Smooth muscle cell of the brain vasculature (primary cell): ENCODE measurements around the gene PAN3.
"Not testable (repeated sequence)": the region's sequence is repeated elsewhere in the genome, so short reads cannot be mapped to it uniquely, and the experiment has no call there.

Experiments
- DNase-seq: peaks from one replicate; pipeline ENCODE4 v3.0.0-alpha.2; 2012; ENCODE audit warnings: low read depth, low spot score

PAN3 gene

DNA sequence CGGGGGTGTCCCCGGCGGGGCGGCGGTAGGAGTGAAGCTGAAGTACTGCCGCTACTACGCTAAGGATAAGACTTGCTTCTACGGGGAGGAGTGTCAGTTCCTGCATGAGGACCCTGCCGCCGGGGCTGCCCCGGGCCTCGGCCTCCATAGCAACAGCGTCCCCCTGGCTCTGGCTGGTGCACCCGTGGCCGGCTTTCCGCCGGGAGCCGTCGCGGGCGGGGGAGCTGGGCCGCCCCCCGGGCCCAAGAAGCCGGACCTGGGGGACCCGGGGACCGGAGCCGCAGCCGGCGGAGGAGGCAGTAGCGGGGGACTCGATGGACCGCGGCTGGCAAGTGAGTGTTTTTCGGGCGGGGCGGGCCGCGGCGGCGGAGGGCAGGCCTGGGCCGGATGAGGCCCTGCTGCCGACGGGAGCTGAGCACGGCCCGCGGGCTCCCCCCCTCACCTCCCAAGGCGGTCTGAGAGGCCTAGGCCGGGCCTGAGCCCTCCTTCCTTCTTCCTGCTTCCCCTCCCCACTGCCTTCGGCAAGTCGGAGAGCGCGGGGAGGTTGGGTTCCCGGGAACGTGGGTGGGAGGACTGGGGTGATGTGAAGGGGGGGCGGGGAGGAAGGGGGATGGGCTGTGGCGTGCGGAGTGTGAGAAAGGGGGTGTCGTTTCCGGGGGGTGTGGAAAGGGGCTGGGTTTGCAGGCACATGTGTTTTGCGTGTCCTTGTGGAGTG, 568 bp downstream of the PAN3 start:
- peak; percentile 47 for DNase-seq

DNA sequence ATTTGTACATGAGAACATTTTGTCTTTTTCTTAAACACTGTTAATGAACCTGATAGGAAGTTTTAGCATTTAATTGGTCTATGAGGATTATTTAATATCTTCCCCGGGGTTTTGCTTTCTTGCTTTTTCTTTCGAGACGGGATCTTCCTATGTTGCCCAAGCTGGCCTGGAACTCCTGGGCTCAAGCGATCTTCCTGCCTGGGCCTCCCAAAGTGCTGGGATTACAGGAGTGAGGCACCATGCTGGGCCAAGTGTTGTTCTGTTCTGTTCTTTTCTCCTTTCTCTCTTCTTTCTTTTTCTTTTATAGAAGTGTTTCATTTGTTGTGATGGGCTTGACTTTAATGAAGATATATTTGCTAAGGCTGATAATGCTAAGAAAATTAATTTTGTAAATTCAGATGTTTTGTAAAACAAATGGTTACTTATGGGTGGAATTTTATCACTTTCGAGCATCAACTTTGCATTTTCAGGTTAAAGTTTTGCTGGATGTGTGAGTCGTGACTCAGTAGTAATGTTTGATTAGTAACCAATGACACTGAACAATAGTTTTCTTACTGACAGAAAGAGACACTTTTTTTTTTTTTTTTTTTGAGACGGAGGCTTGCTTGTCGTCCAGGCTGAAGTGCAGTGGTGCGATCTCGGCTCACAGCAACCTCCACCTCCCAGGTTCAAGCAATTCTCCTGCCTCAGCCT, 2.2 kb downstream of the PAN3 start:
- DNase-seq, result no peak

GRCh38 chr13:28141542-28141941, 3.2 kb downstream of the PAN3 start:
- not testable (repeated sequence) for DNase-seq

GRCh38 chr13:28145049-28145448, 6.7 kb downstream of the PAN3 start:
- no peak for DNase-seq

GRCh38 chr13:28147495-28147894, 9.2 kb downstream of the PAN3 start:
- DNase-seq, result no peak

DNA sequence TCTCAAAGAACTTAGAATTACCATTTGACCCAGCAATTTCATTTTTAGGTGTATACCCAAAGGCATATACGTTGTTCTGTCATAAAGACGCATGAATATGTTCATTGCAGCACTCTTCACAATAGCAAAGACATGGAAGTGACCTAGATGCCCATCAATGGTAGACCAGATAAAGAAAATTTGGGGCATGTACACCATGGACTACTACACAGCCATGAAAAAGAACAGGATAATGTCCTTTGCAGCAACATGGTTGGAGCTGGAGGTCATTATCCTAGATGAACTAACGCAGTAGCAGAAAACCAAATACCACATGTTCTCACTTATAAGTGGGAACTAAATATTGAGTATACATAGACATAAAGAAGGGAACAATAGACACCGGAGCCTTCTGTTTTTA, 20.7 kb downstream of the PAN3 start:
- DNase-seq, result no peak

DNA sequence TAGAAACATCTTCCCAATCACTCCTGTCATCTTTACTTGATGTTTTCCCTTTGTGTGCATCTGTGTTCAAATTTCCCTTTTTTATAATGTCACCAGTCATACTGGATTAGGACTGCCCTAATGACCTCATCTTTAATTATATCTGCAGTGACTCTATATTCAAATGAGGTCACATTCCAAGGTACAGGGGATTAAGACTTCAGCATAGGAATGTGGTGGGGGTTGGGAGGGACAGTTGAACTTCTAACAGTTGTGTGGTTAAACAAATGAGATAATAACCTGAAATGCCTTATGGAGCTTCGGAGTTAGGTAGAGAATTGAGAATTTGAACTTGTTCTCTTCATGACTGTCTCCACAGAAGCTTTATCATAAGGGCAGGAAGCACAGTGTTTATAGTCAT, 23.0 kb downstream of the PAN3 start:
- DNase-seq, result no peak

DNA sequence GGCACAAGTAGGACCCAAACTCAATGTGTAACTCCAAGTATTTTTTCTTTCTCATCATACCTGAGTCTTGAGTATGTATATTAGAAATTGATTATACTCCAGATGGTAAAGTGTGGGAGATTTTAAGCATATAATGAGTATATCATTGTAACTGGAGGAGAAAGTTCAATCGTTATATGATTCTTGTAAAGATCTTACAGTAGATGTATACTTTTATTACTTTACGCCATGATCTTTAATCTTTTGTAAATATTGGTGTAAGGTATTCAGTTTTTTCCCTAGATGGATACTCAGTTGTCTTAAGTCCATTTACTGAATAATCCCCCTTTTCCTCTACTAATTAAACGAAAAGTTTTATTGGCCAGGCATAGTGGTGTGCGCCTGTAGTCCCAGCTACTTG, 25.2 kb downstream of the PAN3 start:
- DNase-seq, result no peak

GRCh38 chr13:28166257-28166656, 27.9 kb downstream of the PAN3 start:
- DNase-seq, result no peak

GRCh38 chr13:28171266-28171665, 32.9 kb downstream of the PAN3 start:
- DNase-seq, result no peak

DNA sequence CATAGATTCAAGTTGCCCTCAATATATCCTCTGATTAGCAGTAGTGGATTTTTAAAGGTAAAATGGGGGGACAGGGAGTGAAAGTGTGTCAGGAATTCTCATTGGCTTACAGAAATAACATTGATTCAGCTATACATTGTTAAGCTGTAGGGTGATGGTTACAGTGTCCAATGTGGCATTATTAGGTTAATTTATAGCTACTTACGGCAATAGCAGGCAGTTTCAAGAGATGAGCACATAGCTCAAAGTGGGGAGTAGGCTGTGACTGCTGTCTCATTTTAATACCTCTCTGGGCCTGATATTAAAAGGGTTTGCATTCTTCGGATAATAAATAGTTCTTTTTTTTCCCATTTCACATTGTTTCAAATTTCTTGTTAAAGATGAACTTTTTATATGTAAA, 34.6 kb downstream of the PAN3 start:
- DNase-seq, result no peak

- DNase-seq, result no peak
Measured at GRCh38 chr13:28173793-28174192, 35.4 kb downstream of the PAN3 start.

- no peak for DNase-seq
Measured at GRCh38 chr13:28177327-28177726, 39.0 kb downstream of the PAN3 start.

DNA sequence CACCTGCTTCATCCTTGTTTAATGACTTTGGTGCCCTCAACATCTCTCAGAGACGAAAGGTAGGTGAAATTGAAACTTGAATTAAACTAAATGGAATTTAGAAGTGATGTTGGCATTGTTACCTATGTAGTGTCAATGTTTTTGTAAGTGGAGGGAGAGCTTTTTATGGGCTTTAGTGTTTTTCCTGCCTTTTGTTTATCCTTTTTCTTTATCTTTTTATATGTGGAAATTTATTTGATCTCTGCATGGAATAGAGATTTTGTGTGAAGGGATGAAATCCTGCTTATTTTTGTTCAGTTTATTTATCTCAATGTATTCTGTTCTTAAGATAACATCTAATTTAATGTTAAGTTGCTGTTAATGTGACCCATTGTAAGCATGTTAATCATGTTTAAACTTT, 39.5 kb downstream of the PAN3 start:
- no peak for DNase-seq

- no peak for DNase-seq
Measured at GRCh38 chr13:28179974-28180373, 41.6 kb downstream of the PAN3 start.

DNA sequence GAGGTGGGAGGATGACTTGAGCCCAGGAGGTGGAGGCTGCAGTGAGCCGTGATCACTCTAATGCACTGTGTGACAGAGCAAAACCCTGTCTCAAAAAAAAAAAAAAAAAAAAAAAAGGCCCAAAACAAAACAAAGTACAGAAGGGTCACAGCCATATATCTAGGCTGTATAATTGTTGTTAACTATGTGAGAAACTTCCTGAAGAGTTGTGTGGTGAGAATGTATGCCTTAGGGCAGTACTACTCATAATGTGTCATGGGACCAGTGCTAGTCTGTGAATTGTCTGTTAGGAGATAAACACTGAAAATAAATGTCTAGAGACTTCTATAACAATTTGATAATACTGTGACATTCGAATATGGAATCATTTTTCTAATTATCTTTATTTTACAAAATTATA, 43.1 kb downstream of the PAN3 start:
- DNase-seq, result no peak

GRCh38 chr13:28185256-28185655, 46.9 kb downstream of the PAN3 start:
- no peak for DNase-seq

DNA sequence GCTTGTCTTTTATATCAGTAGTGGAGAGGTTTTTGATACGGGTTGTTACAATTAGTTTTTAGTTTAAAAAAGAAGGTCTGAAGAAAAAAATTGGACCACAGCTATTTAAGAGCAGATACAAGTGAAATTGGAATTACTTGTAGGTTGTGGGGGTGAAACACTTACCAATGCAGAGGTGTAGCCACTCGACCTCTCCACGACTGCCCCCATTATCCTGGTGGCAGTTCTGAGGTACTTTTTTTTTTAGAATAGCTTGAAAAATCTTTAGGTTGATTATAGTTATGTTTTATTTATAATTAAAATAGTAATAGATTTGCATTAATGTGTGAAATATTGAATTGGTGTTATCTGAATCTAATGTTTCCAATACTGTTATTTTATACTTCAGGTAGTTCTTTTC, 60.7 kb downstream of the PAN3 start:
- no peak for DNase-seq

- no peak for DNase-seq
Measured at GRCh38 chr13:28204043-28204442, 65.7 kb downstream of the PAN3 start.

GRCh38 chr13:28204690-28205443, 66.5 kb downstream of the PAN3 start:
- no peak for DNase-seq

DNA sequence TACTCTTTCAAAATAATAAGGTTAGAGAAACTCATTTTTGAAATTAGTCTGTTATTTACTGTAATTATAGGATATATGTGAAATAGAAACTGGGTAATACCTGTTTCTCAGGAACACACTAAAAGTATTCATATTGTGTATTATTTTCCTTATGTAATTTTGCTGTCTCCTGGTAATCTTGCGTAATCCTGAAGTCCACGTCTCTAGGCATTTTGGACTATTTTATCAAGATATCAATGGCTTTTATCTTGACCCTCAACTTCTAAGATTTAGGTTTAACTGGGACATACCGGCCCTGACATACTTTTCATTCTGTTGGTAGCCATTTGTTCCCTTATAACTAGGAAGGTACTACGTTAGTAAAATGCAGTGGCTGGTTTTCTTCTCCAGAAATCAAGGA, 80.3 kb downstream of the PAN3 start:
- no peak for DNase-seq

DNA sequence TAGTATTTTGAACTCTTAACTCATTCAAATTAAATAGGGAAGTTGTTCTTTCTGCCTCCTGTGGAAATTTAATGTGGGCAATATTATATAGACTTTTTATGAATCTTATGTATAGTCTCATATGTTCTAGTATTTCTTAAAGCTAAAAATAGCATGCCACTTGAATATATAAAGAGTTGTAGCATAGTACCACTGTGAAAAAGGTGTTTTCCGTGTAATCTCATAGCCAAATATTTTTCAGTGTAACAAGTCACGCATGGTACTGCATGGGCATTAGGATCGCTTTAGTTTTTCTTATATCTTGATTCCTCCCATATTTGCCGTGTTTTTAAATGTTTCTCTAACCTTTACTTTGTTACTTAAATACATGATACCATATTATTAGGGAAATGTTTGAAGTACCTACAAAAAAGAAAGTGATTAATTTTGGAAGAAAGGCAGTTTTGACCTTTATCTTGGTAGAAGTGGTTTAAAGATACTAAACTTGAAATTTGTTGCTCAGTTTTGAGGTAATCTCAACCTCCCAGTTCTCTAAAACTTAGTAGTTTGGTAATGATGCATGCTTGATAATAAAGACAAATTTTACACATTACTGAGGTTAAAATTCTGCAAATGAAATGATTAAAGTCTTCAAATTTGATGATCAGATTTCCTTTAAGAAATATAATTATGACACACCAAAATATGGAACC, 81.2 kb downstream of the PAN3 start:
- DNase-seq, result no peak
